PFSK-1 (cell line): ENCODE measurements around the gene ERGIC1.

Source experiments
- POLR2AphosphoS5 ChIP-seq: IDR thresholded peaks from 2 replicates; pipeline ENCODE4 v1.6.1; 2012; ENCODE audit warnings: low read depth, mild to moderate bottlenecking, control low read depth, low read length, moderate library complexity
- TF ChIP-seq, protein P1 (sequence below), 2 experiments: IDR thresholded peaks; 2 replicates each; pipeline versions ENCODE4 v1.6.1 to v1.8.0; 2011 to 2012; ENCODE audit warnings: low read depth in 2 of 2, low read length in 2 of 2, control low read depth in 1 of 2, inconsistent platforms in 1 of 2, mild to moderate bottlenecking in 1 of 2, moderate library complexity in 1 of 2; ENCODE audit not compliant: insufficient read depth in 1 of 2

- TF ChIP-seq POLR2AphosphoS5: no peak
- TF ChIP-seq, protein P1, sequence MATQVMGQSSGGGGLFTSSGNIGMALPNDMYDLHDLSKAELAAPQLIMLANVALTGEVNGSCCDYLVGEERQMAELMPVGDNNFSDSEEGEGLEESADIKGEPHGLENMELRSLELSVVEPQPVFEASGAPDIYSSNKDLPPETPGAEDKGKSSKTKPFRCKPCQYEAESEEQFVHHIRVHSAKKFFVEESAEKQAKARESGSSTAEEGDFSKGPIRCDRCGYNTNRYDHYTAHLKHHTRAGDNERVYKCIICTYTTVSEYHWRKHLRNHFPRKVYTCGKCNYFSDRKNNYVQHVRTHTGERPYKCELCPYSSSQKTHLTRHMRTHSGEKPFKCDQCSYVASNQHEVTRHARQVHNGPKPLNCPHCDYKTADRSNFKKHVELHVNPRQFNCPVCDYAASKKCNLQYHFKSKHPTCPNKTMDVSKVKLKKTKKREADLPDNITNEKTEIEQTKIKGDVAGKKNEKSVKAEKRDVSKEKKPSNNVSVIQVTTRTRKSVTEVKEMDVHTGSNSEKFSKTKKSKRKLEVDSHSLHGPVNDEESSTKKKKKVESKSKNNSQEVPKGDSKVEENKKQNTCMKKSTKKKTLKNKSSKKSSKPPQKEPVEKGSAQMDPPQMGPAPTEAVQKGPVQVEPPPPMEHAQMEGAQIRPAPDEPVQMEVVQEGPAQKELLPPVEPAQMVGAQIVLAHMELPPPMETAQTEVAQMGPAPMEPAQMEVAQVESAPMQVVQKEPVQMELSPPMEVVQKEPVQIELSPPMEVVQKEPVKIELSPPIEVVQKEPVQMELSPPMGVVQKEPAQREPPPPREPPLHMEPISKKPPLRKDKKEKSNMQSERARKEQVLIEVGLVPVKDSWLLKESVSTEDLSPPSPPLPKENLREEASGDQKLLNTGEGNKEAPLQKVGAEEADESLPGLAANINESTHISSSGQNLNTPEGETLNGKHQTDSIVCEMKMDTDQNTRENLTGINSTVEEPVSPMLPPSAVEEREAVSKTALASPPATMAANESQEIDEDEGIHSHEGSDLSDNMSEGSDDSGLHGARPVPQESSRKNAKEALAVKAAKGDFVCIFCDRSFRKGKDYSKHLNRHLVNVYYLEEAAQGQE (IDR thresholded peaks at IDR 0.05; ENCODE audit: insufficient read depth in 1 of 2, low read depth in 2 of 2, low read length in 2 of 2): no peak
Observed at GRCh38 chr5:172796306-172796705, 37.7 kb upstream of the ERGIC1 start.
